ENCODE data around the gene ADAMTS16. TPM values are rescaled to one million over a fixed set of nuclear protein-coding genes. Genes with fewer than 3 reads are reported as not detected.

ADAMTS16 gene
- total RNA-seq, 1 experiment from 2014 or later, result 0.11 TPM

- no peaks in the 10 kb centered on the region for H3K36me3 Mint-ChIP-seq (ENCODE audit: insufficient read depth, unreplicated experiment)
- DNase-seq, result peak; percentile 42 to 51
- H3K27me3 Mint-ChIP-seq (ENCODE audit: insufficient read depth, unreplicated experiment), result no peaks in the 10 kb centered on the region
- no peaks in the 10 kb centered on the region for H3K36me3 ChIP-seq (ENCODE audit: control insufficient read depth, insufficient read depth, low read length)
- intact Hi-C loops (cut with micrococcal nuclease; ENCODE audit: unreplicated experiment), result no loop called here
- H3K4me1 ChIP-seq, result no peaks in the 10 kb centered on the region
- POLR2A ChIA-PET, result no interaction called here
- CTCF ChIA-PET, result no interaction called here
- H3K4me3 Mint-ChIP-seq (ENCODE audit: unreplicated experiment), result peak overlapping the region; percentile 37
- TF ChIP-seq, protein P1, sequence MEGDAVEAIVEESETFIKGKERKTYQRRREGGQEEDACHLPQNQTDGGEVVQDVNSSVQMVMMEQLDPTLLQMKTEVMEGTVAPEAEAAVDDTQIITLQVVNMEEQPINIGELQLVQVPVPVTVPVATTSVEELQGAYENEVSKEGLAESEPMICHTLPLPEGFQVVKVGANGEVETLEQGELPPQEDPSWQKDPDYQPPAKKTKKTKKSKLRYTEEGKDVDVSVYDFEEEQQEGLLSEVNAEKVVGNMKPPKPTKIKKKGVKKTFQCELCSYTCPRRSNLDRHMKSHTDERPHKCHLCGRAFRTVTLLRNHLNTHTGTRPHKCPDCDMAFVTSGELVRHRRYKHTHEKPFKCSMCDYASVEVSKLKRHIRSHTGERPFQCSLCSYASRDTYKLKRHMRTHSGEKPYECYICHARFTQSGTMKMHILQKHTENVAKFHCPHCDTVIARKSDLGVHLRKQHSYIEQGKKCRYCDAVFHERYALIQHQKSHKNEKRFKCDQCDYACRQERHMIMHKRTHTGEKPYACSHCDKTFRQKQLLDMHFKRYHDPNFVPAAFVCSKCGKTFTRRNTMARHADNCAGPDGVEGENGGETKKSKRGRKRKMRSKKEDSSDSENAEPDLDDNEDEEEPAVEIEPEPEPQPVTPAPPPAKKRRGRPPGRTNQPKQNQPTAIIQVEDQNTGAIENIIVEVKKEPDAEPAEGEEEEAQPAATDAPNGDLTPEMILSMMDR (IDR thresholded peaks at IDR 0.05; ENCODE audit: insufficient read depth in 1 of 2, low read depth in 1 of 2, low read length in 1 of 2, severe bottlenecking in 1 of 2, unreplicated experiment in 1 of 2), result no peak
- no TSS peak for BruUV-seq (replicated peaks)
- H3K4me1 Mint-ChIP-seq (ENCODE audit: low read depth, unreplicated experiment), result peaks cover 6% of the 10 kb centered on the region
- no peak overlapping the region for H3K27ac Mint-ChIP-seq (ENCODE audit: unreplicated experiment)
- no peak overlapping the region for H3K4me3 ChIP-seq (ENCODE audit: low read depth, low read length)
- H3K9me3 ChIP-seq, result no peaks in the 10 kb centered on the region
- H3K9me3 Mint-ChIP-seq (ENCODE audit: unreplicated experiment), result peaks cover 11% of the 10 kb centered on the region
- H3K27me3 ChIP-seq (replicated peaks; ENCODE audit: control insufficient read depth, insufficient read depth, low read length), result no peaks in the 10 kb centered on the region
Observed at GRCh38 chr5:5270958-5271785, 131.0 kb downstream of the ADAMTS16 start.

- no peaks in the 10 kb centered on the region for H3K27me3 Mint-ChIP-seq (ENCODE audit: insufficient read depth, unreplicated experiment)
- H3K36me3 Mint-ChIP-seq (ENCODE audit: insufficient read depth, unreplicated experiment), result no peaks in the 10 kb centered on the region
- peaks cover 11% of the 10 kb centered on the region for H3K9me3 Mint-ChIP-seq (ENCODE audit: unreplicated experiment)
- Histone ChIP-seq H3K4me1 (no peaks in the 10 kb centered on the region), H3K4me3 (ENCODE audit: low read depth, low read length) (no peak overlapping the region), H3K27me3 (replicated peaks; ENCODE audit: control insufficient read depth, insufficient read depth, low read length) (no peaks in the 10 kb centered on the region), H3K9me3 (no peaks in the 10 kb centered on the region), H3K36me3 (ENCODE audit: control insufficient read depth, insufficient read depth, low read length) (no peaks in the 10 kb centered on the region)
- peak overlapping the region; percentile 37 for H3K4me3 Mint-ChIP-seq (ENCODE audit: unreplicated experiment)
- no peak for DNase-seq
- POLR2A ChIA-PET, result no interaction called here
- TF ChIP-seq, protein P1 (IDR thresholded peaks at IDR 0.05; ENCODE audit: insufficient read depth in 1 of 2, low read depth in 1 of 2, low read length in 1 of 2, severe bottlenecking in 1 of 2, unreplicated experiment in 1 of 2), result no peak
- peaks cover 6% of the 10 kb centered on the region for H3K4me1 Mint-ChIP-seq (ENCODE audit: low read depth, unreplicated experiment)
- CTCF ChIA-PET, result no interaction called here
- intact Hi-C loops (cut with micrococcal nuclease; ENCODE audit: unreplicated experiment), result no loop called here
- no TSS peak for BruUV-seq (replicated peaks)
- no peak overlapping the region for H3K27ac Mint-ChIP-seq (ENCODE audit: unreplicated experiment)
Observed at GRCh38 chr5:5271786-5272321, 131.7 kb downstream of the ADAMTS16 start.

GRCh38 chr5:5273398-5273797, 133.3 kb downstream of the ADAMTS16 start:
- CTCF ChIA-PET, result no interaction called here
- TF ChIP-seq, protein P1 (IDR thresholded peaks at IDR 0.05; ENCODE audit: insufficient read depth in 1 of 2, low read depth in 1 of 2, low read length in 1 of 2, severe bottlenecking in 1 of 2, unreplicated experiment in 1 of 2), result no peak
- H3K36me3 ChIP-seq (ENCODE audit: control insufficient read depth, insufficient read depth, low read length), result no peaks in the 10 kb centered on the region
- Mint-ChIP-seq H3K27ac (ENCODE audit: unreplicated experiment) (no peak overlapping the region), H3K27me3 (ENCODE audit: insufficient read depth, unreplicated experiment) (no peaks in the 10 kb centered on the region), H3K36me3 (ENCODE audit: insufficient read depth, unreplicated experiment) (no peaks in the 10 kb centered on the region), H3K4me3 (ENCODE audit: unreplicated experiment) (no peak overlapping the region), H3K9me3 (ENCODE audit: unreplicated experiment) (peaks cover 5% of the 10 kb centered on the region), H3K4me1 (ENCODE audit: low read depth, unreplicated experiment) (peaks cover 6% of the 10 kb centered on the region)
- DNase-seq, result no peak
- no peaks in the 10 kb centered on the region for H3K27me3 ChIP-seq (replicated peaks; ENCODE audit: control insufficient read depth, insufficient read depth, low read length)
- no peaks in the 10 kb centered on the region for H3K9me3 ChIP-seq
- no peak overlapping the region for H3K4me3 ChIP-seq (ENCODE audit: low read depth, low read length)
- intact Hi-C loops (cut with micrococcal nuclease; ENCODE audit: unreplicated experiment), result no loop called here
- POLR2A ChIA-PET, result no interaction called here
- no peaks in the 10 kb centered on the region for H3K4me1 ChIP-seq
- no TSS peak for BruUV-seq (replicated peaks)

Measured in Caco-2 (cell line).